NAMALWA (cell line): ENCODE measurements around the gene EIF3J.

Experiments
- DNase-seq: peaks from one replicate; pipeline ENCODE4 v3.0.0-alpha.2; 2015; ENCODE audit warnings: low spot score

The EIF3J gene

GRCh38 chr15:44595246-44595645 is 58.3 kb downstream of the EIF3J start:
- DNase-seq, result no peak

DNA sequence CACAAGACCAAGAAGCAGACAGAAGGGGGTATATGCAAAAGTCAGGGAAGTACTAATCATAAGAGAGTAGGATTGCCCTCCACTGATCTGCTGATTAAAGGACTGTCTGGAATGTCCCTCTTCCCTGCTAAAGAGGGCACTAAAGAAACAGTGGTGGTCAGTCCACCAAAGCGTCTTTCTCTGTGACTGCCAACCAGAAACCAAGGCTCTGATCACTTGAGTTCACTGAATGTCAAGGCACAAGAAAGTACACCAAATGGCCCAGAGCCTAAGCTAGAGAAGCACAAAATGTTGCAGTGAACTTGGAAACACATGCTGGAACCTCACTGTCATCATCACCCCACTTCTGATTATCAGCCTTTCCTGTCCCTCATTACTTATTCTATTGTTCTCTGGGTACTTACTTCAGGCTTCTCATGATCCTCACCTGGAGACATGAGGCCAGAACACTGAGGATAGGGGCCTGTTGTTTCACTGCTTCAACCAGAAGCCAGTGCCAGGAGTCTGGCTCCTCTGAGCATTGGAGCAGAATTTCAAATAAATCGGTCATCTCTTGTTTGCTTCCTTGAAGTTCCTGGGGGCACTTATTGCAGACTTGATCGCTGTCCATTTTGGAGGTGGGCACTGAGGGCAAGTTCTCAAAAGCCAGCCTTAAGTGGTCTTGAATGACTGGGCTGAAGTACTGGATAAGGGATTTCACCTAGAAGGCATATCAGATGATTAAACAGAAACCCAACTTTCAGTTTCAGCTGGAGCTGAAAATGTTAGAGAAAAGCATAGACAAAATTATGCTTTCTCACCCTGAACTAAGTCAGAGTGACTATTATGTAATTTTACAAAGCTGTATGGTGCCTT is 58.9 kb downstream of the EIF3J start:
- DNase-seq, result no peak

GRCh38 chr15:44596511-44597010 is 59.6 kb downstream of the EIF3J start:
- DNase-seq, result no peak

GRCh38 chr15:44598066-44598465 is 61.1 kb downstream of the EIF3J start:
- no peak for DNase-seq

- DNase-seq, result no peak
Observed at GRCh38 chr15:44598892-44599291, 61.9 kb downstream of the EIF3J start.

DNA sequence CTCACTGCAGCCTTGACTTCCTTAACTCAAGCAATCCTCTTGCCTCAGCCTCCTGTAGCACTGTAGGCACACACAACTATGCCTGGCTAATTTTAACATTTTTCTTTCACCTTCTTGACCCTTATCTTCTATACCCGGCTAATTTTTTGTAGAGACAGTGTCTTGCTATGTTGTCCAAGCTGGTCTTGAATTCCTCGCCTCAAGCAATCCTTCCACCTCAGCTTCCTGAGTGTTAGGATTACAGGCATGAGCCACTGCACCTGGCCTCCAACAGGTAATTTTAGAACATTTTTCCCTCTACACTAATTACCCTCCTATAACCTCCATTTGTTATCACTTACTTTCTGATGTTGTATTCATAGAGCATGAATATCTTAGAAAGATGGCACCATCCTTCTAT is 66.2 kb downstream of the EIF3J start:
- DNase-seq, result no peak

- no peak for DNase-seq
Observed at GRCh38 chr15:44606740-44607139, 69.8 kb downstream of the EIF3J start.
